Glutamatergic neuron (in vitro differentiated cells): ENCODE measurements around the gene SLC12A3. TPM values are rescaled to one million over a fixed set of nuclear protein-coding genes. Genes with fewer than 3 reads are reported as not detected.

Experiments used
- DNase-seq: peaks from one replicate; pipeline ENCODE4 v3.0.0; 2022
- H3K27ac Mint-ChIP-seq: one replicate; pipeline ENCODE4 v1.8.0; 2020; ENCODE audit warnings: mild to moderate bottlenecking, mixed read lengths, inconsistent platforms; ENCODE audit not compliant: unreplicated experiment
- H3K27me3 Mint-ChIP-seq: one replicate; pipeline ENCODE4 v1.8.0; 2020; ENCODE audit warnings: mild to moderate bottlenecking, moderate library complexity, mixed read lengths, inconsistent platforms; ENCODE audit not compliant: unreplicated experiment
- H3K36me3 Mint-ChIP-seq: one replicate; pipeline ENCODE4 v1.8.0; 2020; ENCODE audit warnings: mild to moderate bottlenecking, mixed read lengths, inconsistent platforms; ENCODE audit not compliant: unreplicated experiment
- H3K4me1 Mint-ChIP-seq: one replicate; pipeline ENCODE4 v1.8.0; 2020; ENCODE audit warnings: mild to moderate bottlenecking, low read depth, mixed read lengths, inconsistent platforms; ENCODE audit not compliant: unreplicated experiment
- H3K4me3 Mint-ChIP-seq: one replicate; pipeline ENCODE4 v1.8.0; 2020; ENCODE audit warnings: mild to moderate bottlenecking, mixed read lengths, inconsistent platforms; ENCODE audit not compliant: unreplicated experiment
- H3K9me3 Mint-ChIP-seq: one replicate; pipeline ENCODE4 v1.8.0; 2020; ENCODE audit warnings: mild to moderate bottlenecking, moderate library complexity, mixed read lengths, inconsistent platforms; ENCODE audit not compliant: unreplicated experiment
- total RNA-seq: library from RNA; stranded (reverse); fragmentation: NEBNext Ultra II Directional; extraction: Animal tissue kit (Norgen Biotek cat#: 25700); gene quantifications from one replicate; pipeline ENCODE4 v1.2.1, GENCODE V29; 2021; ENCODE audit not compliant: unreplicated experiment
- TF ChIP-seq, protein P1 (sequence below): fragments of 200-600 bp; sonication (generic); IDR thresholded peaks from one replicate; pipeline ENCODE4 v1.5.0; 2021; ENCODE audit not compliant: partially characterized antibody, unreplicated experiment

SLC12A3 gene
- total RNA-seq, 1 donor from 2014 or later: not detected

DNA sequence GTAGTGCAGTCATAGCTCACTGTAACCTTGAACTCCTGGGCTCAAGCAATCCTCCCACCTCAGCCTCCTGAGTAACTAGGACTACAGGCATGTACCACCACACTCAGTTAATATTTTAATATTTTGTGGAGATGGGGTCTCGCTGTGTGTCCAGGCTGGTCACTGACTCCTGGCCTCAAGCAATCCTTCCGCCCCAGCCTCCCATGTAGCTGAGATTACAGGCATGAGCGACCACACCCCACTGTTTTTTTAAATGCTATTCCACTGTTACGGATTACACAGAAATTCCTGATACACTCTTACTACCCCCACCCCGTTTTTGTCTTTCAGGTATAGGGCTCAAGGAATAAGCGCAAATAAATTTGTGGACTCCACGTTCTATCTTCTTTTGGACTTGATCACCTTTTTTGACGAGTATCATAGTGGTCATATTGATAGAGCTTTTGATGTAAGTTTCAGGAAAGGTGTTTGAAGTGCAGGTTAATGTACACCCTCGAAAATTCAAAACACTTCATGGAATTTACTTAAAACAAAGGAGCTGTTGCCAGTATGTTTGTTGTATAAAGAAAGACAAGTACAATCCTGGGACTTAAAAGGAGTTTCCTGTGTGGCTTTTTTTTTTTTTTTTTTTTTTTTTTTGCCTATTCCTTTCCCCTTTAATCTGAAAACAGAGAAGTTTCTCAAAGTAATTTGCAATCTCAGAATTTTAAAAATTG is 26.2 kb upstream of the SLC12A3 start:
- peaks cover 3% of the 10 kb centered on the region for H3K36me3 Mint-ChIP-seq
- no peak overlapping the region for H3K27ac Mint-ChIP-seq
- peaks cover 2% of the 10 kb centered on the region for H3K4me1 Mint-ChIP-seq
- peaks cover 1% of the 10 kb centered on the region for H3K27me3 Mint-ChIP-seq
- H3K9me3 Mint-ChIP-seq: peaks cover 3% of the 10 kb centered on the region
- TF ChIP-seq, protein P1, sequence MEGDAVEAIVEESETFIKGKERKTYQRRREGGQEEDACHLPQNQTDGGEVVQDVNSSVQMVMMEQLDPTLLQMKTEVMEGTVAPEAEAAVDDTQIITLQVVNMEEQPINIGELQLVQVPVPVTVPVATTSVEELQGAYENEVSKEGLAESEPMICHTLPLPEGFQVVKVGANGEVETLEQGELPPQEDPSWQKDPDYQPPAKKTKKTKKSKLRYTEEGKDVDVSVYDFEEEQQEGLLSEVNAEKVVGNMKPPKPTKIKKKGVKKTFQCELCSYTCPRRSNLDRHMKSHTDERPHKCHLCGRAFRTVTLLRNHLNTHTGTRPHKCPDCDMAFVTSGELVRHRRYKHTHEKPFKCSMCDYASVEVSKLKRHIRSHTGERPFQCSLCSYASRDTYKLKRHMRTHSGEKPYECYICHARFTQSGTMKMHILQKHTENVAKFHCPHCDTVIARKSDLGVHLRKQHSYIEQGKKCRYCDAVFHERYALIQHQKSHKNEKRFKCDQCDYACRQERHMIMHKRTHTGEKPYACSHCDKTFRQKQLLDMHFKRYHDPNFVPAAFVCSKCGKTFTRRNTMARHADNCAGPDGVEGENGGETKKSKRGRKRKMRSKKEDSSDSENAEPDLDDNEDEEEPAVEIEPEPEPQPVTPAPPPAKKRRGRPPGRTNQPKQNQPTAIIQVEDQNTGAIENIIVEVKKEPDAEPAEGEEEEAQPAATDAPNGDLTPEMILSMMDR: no peak
- DNase-seq: no peak
- H3K4me3 Mint-ChIP-seq: no peak overlapping the region

DNA sequence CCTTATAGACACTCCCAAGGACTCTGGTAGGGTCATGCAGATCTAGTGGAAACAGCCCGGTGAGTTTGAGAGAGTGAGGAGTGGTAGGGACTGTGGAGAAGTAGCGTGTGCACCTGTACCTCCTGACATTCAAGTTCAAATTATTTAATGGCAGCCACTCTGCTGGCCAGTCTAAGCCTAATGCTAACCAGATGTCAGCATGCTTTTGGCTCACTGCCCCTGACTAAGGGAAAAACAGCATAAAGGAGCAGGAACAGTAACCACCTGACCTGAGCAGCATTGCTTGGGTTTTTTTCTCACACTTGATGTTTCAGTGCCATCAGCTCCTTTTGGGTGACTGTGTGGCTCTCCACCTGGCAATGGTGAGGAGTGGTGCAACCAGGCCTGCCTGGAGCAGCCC is 23.8 kb upstream of the SLC12A3 start:
- Mint-ChIP-seq H3K4me3 (no peak overlapping the region), H3K36me3 (peaks cover 4% of the 10 kb centered on the region), H3K27me3 (peaks cover 4% of the 10 kb centered on the region), H3K4me1 (peaks cover 4% of the 10 kb centered on the region), H3K9me3 (peaks cover 3% of the 10 kb centered on the region), H3K27ac (no peak overlapping the region)
- no peak for DNase-seq
- TF ChIP-seq, protein P1: no peak

DNA sequence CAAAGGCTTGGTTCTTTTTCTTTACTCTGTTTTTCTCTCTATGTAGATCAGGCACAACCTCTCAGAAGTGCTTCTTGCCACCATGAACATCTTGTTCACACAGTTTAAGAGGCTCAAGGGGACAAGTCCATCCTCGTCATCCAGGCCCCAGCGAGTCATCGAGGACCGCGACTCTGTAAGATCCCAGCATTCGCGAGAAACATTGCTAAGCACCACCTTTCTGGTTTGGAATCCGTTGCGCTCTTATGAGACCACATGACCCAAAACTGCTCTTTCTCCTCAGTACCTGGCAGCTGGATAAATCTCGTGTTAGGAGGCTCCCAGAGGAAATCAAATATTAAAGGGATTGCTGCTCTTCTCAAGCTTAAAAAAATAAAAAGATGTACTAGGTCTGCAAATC is 23.3 kb upstream of the SLC12A3 start:
- Mint-ChIP-seq H3K9me3 (peaks cover 3% of the 10 kb centered on the region), H3K27me3 (peaks cover 4% of the 10 kb centered on the region), H3K27ac (no peak overlapping the region), H3K36me3 (peaks cover 4% of the 10 kb centered on the region), H3K4me3 (no peak overlapping the region), H3K4me1 (peaks cover 4% of the 10 kb centered on the region)
- TF ChIP-seq, protein P1: no peak
- no peak for DNase-seq

DNA sequence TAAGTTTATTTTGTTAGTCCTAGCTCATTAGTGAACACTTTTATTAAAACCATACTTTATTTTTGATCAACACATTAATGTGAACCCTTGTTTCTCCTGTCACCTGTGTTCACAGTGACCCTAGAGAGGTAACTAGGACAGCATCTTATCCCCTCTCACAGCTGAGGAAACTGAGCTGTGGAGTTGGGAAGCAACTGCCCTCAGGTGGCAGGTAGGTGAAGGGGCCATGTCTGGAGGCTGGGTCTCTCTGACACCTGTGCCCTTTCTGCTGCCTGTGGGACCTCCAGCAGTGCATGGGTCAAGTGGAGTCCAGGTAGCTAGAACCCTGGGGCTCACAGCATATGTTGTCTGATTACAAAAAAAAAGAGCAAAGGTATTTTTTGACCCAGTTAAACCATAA is 22.9 kb upstream of the SLC12A3 start:
- Mint-ChIP-seq H3K27ac (no peak overlapping the region), H3K27me3 (peaks cover 4% of the 10 kb centered on the region), H3K4me3 (no peak overlapping the region), H3K9me3 (peaks cover 3% of the 10 kb centered on the region), H3K36me3 (peaks cover 4% of the 10 kb centered on the region), H3K4me1 (peaks cover 4% of the 10 kb centered on the region)
- DNase-seq: no peak
- TF ChIP-seq, protein P1: no peak

DNA sequence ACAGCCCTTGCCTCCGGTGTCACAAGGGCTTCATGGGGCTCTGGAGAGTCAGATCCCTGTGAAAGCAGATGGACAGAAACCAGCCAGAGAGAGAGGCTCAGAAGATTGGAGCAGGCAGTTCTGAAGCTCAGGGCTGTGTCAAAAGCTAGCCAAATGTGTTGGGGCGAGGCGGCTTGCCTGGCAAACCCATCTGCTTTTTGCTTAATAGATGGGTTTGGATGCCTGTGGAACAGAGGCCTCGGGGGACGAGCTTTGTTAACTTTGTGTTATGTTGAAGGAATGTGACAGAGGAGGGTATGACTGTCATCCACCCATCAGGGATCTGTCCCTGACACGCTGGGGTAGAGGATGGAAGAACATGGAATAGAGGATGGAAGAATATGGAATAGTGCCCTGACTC is 21.0 kb upstream of the SLC12A3 start:
- DNase-seq: no peak
- TF ChIP-seq, protein P1: no peak
- H3K36me3 Mint-ChIP-seq: peaks cover 4% of the 10 kb centered on the region
- H3K4me3 Mint-ChIP-seq: no peak overlapping the region
- peaks cover 3% of the 10 kb centered on the region for H3K9me3 Mint-ChIP-seq
- H3K27me3 Mint-ChIP-seq: peaks cover 4% of the 10 kb centered on the region
- peaks cover 8% of the 10 kb centered on the region for H3K4me1 Mint-ChIP-seq
- no peak overlapping the region for H3K27ac Mint-ChIP-seq
